ENCODE results near the gene MMP11.

Gene MMP11

GRCh38 chr22:23789638-23790037, 17.0 kb downstream of the MMP11 start:
- in situ Hi-C loops (cut with MboI; ENCODE audit: low sequenced_read_pairs, unreplicated experiment), result no loop called here
- no peak for DNase-seq (ENCODE audit: low spot score)
- TF ChIP-seq CTCF (IDR thresholded peaks at IDR 0.05; ENCODE audit: borderline replicate concordance, control extremely low read depth, extremely low read depth, insufficient read depth, missing control alignments), result no peak

GRCh38 chr22:23790819-23791737, 18.4 kb downstream of the MMP11 start:
- no peak for DNase-seq (ENCODE audit: low spot score)
- in situ Hi-C loops (cut with MboI; ENCODE audit: low sequenced_read_pairs, unreplicated experiment), result no loop called here
- TF ChIP-seq CTCF (IDR thresholded peaks at IDR 0.05; ENCODE audit: borderline replicate concordance, control extremely low read depth, extremely low read depth, insufficient read depth, missing control alignments), result no peak

GRCh38 chr22:23791738-23792645, 19.3 kb downstream of the MMP11 start:
- in situ Hi-C loops (cut with MboI; ENCODE audit: low sequenced_read_pairs, unreplicated experiment), result no loop called here
- TF ChIP-seq CTCF (IDR thresholded peaks at IDR 0.05; ENCODE audit: borderline replicate concordance, control extremely low read depth, extremely low read depth, insufficient read depth, missing control alignments), result no peak
- DNase-seq (ENCODE audit: low spot score), result no peak

GRCh38 chr22:23793326-23793725, 20.7 kb downstream of the MMP11 start:
- in situ Hi-C loops (cut with MboI; ENCODE audit: low sequenced_read_pairs, unreplicated experiment), result no loop called here
- no peak for DNase-seq (ENCODE audit: low spot score)
- no peak for TF ChIP-seq CTCF (IDR thresholded peaks at IDR 0.05; ENCODE audit: borderline replicate concordance, control extremely low read depth, extremely low read depth, insufficient read depth, missing control alignments)

- no peak for DNase-seq (ENCODE audit: low spot score)
- TF ChIP-seq CTCF (IDR thresholded peaks at IDR 0.05; ENCODE audit: borderline replicate concordance, control extremely low read depth, extremely low read depth, insufficient read depth, missing control alignments), result no peak
- in situ Hi-C loops (cut with MboI; ENCODE audit: low sequenced_read_pairs, unreplicated experiment), result no loop called here
Measured at GRCh38 chr22:23796461-23796860, 23.8 kb downstream of the MMP11 start.
